Left hindlimb (tissue), 1 donor: ENCODE data around the gene IL18BP.
A peak's percentile ranks its signal among the peaks of the same experiment; 100 is the strongest.

ENCODE experiments used
- DNase-seq: peaks from one replicate; pipeline ENCODE4 v3.0.0-alpha.2; 2018

IL18BP gene

DNA sequence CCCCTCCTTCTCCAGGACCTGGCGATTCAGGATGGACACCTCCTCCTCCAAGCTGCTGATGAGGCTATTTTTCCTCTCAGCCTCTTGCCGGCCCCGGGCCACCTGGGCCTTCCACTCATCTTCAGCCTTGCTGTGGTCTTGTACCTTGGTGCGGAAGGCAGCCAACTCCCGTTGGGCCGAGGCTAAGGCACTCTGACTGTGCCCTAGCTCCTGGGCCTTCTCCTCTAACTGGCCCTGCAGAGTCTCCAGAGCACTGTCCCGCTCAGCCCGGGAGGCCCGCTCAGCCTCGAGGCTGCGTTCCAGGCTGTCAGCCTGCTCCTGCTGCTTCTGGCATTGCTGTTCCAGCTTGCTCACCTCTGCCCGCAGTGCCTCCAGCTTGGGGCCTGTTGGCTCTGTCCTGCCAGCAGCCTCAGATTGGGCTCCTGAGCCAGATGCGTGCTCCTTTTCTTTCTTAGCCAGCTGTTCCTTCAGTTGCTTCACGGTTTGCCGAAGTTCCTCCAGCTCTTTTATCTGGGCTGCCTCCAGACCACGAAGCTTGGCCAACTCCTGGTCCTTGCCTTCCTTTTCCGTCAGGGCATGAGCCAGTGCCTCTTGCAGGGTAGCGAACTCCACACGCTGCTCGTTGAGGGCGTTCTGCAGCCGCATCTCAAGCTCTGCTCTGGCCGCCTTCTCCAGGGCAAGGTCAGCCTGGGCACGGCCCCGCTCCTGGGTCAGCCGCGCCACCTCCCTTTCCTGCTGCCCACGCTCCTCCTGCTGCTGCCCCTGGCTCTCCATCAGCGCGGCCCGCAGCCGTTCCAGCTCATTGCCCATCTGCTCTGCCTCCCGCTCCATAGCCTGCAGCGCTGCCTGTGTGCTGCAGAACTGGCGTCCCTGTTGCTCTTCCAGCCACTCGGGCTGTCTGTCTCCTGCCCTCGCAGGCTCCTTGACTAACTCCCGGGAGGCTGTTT is 15.3 kb downstream of the IL18BP start:
- DNase-seq: no peak

DNA sequence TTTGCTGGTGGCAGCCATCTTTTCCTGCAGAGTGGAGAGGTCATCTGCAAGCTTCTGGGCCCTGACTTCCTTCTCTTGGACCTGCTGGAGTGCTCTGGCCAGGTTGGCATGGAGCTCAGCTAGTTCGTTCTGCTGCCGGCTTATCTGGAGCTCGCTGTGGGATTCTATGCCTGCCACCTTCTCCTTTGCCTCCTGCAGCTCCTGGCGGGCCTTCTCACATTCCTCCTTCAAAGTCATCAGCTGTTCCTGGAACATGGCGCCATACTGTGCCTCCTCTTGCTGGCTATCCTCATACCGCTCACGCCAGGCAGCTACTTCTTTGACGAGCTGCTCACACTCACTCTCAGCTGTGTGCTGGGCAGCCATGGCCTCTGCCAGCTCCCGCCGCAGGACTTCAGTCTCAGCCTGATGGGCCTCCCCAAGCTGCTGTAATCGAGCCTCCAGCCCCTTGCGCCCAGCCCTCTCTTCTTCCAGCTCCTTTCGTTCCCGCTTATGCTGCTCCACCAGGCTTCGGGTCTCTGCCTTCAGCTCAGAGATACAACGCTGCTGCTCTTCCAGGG is 16.1 kb downstream of the IL18BP start:
- DNase-seq: no peak

DNA sequence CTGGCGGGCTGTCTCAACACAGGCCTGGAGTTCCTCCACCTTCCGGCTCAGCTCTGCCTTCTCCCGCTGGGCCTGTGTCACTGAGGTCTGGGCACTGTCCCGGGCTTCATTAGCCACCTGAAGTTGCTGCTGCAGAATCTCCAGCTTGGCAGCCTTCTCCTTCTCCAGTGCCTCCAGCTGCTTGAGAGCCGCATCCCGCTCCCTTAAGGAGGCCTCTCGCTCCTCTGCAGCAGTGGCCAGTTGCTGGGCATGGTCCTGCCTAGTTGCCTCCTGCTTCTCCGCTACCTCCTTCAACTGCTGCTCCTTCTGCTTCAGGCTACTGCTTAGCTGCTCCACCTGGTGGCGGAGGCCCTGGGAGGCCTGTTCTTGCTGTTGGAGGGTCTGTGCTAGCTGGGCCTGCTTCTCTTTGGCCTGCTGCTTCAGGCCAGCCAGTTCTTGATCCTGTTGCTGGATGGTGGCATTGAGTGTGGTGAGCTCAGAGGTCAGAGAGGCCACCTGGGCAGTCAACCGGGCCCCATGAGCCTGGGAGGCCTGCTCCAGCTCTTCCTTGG is 16.9 kb downstream of the IL18BP start:
- DNase-seq: no peak

DNA sequence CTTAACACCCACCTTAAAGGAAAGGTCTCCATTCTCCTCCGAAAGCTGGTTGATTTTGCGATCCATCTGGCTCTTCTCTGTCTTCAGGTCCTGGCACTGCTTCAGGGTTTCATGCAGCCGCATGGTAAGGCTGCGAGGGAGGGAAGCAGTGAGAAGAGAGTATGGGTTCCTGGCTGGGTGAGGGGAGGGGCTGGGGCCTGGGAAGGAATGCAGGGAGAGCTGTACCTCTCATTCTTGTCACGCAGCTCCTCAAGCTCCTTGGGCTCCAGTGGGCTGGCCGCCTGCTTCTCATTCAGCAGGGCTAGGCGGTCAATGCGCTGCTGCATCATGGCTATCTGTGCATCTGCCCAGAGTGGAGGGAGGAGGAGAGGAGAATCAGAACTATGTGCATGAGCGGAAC is 19.5 kb downstream of the IL18BP start:
- no peak for DNase-seq

DNA sequence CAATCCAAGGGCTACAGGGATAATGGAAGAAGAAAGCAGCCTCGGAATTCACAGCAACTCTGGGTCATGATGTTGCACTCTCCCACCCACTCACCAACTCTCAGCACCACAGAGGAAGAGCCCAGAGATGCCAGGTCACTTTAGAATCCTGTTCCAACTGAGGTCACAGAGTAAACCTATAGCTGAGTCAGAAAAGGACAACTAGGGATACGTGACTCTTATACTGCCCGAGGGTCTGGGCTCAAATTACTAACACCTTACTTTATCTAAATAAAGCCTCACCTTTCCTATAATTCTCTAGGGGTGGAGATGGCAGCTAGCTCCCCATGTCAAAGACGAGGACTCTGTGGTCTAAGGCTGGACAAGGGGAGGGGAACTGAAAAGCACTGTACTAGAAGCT is 24.6 kb downstream of the IL18BP start:
- no peak for DNase-seq

DNA sequence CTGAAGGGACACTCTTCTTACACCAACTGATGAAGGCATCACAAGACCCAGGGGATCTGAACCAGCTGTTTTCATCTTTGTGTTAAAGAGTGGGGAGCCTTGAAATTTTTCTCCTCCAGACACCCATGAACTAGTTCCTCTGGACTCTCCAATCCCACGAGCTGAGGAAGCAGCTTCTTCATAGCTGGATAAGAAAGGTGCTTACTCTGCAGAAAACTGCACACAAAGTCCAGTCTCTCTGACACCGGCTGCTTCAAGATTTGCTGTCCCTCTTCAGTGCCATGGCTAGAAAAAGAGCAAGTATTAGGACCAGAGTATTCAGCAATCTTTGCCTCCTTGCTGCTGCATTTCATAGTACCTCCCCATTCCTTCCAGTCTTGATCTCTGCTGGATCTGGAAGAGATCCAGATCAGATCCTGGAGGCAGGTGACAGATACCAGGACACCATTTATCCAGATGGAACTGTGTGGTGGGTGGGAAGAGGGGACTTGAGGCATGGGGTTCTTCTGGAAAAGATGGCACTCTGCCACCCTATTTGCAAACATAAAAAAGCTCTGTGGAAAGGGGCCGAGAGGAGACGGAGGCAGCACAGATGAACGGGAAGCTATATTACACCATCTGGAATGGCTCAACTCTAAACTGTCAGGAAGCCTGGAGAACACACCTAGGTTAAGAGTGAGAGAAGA is 25.5 kb downstream of the IL18BP start:
- DNase-seq: no peak

DNA sequence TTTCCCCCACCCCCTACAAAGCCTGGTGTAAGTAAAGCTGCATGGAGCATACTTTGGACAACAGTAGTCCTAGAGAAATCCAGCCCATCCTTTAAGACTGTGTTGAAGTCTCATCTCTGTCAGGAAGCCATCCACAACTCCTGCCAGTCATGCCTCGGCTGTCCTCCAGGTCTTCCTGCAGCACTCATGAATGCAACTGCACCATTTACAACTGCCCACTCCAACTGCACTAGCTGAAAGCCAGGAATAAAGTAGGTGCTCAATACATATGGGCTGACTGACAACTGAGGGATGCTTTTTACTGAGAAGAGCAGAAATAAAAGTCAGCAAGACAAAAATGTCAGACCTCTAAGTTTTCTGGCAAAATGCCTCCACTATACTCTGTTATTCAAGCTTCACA is 27.4 kb downstream of the IL18BP start:
- DNase-seq: no peak

DNA sequence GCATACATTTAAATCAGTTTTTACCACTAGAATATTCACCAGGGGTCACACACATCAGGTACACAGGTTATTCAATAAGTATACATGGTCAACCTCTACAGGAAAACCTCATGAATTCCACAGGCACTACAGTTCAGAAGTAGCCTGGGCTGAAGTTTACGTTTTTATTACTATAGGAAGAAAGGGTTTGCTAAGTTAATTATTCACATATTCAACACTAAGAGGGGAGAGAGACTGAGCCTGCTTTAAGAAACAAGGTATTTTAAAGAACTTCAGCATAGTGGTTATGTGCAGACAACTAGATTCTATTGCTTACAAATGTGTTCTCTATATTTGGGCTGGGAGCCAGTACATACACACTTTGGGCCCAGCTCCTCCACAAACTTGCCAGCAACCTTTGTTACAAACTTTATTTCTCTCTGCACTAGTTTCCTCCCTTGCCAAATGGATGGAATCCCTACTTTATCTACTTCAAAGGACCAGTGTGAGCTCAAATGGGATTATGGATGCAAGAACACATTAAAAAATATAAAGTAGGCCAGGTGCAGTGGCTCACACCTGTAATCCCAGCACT is 31.9 kb downstream of the IL18BP start:
- no peak for DNase-seq

DNA sequence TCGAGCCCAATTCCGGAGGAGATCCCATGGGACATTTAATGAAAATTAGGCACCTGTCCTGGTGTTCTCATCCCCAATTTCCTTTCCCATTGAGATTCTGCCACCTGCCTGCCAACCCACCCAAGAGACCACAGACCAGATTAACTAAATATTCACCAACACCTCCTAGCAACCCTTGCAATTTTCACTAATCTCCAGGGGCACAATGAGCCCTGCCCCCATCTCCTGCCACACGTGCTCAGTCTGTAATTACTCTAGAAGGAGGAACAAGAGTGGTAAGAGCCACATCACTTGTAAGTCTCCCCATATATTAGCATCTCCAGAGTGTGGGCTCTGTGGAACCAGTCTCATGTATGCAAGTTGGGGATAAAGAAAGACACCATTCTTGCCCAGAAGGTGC is 38.0 kb downstream of the IL18BP start:
- DNase-seq: no peak

DNA sequence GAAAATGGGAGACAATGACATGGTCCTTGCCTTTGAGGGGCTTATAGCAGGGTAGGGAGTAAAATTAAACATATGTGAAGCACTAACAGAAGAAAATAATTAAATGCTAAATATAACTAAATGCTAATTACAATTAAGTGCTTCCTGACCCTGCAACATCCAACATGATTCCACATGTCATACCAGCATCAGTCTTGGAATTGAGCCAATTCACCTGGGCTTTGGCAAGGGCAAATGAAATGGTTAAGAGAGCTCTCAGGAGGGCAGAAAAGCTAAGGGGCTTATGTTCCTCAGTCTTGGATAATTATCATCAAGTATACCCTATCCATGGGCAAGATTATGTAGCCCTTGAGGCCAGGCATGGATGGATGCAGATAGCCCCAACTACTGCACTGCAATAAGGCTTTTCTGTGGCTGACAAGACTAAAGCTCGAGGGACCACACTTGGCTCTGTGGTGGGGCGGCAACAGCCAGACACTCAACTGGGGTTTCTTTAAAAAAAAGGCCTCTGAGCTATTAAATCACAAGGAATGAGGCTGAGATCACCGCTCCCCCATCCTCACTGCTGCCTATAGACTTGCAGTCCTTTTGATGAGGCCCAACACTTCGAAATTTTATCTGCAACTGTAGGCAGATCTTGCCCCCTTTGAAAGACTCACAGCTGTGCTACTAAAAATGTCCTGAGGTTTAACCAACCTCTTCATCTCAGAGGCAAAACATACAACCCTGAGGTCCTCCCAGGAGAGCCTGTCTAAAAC is 39.0 kb downstream of the IL18BP start:
- peak; percentile 50 for DNase-seq

DNA sequence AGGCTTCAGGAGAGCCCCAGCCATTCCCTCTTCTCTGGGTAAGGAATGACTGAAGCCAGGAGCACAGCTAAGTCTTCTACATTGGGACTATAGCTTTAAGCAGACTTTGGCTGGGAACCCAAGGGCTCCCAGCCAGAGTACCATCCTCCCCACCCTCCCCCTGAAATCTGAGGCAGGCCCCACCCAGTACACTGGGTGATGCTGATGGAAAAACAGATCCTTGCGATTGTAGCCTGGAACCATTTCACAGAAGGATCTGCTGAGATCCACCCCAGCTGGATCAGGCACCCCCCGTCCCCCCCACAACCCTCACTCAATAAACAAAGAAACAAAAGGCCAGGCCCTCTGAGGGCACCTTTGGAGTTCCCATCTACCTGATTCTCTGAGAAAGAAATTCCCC is 39.8 kb downstream of the IL18BP start:
- peak; percentile 87 for DNase-seq

DNA sequence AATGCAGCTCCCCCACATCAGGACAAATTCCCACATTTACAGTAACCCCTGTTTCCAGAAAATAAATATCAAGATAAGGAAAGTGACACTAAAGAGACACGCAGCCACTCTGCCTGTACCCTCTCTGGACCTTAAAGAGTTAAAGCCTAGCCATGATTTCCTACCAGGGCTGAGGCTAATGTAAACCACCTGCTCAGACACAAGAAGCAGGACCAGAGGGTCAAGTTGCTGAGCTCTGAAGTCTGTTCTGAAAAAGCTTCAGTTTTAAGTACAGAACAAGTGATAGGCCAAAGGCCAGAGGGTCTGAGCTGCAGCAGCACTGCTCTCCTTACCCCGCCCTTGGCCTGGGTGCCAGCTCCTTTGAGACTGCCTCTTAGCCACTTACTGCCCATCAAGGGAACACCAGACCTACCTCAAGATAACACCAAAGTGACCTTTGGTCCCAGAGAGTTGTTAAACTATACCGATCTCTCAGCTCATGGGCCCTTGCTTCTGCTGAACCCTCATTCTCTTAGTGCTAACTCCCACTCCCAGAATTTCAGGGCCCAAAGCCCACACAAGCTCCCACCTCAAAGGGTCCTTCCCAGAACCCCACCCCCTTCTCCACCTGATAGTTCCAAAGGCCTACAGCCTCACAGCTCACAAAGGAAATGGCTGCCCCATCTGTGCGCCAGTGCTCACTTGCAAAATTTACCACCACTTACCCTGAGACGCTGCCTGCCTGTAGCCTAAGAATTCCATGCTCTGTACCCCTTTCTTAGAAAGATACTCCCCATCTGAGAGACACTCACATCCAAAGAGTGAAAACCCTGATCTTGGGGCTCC is 40.5 kb downstream of the IL18BP start:
- DNase-seq: no peak

DNA sequence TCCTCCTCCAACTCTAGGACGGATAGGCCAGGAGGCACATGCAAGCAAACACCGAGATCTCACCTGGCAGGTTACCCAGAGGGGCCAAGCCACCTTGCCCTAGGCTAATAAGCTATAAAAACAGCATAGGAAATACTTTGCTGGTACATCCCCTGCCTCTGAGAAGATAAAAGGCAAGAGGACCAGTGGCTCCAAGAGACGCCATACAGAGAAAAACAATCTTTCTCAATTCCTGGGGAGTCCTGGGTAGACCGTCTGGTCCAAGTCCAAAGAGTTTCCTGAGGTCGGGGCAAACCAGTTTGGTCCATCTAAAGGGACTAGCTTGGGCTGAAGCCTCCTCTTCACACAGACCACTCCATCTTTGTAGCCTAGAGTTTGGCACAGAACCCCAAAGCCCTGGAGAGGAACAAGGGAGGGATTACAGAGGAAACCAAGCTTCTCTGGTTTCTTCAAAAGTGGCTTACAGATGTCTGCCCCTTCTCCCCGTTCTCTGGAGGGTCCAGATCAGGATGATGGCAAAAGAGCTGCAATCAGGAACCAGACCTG is 41.2 kb downstream of the IL18BP start:
- no peak for DNase-seq

DNA sequence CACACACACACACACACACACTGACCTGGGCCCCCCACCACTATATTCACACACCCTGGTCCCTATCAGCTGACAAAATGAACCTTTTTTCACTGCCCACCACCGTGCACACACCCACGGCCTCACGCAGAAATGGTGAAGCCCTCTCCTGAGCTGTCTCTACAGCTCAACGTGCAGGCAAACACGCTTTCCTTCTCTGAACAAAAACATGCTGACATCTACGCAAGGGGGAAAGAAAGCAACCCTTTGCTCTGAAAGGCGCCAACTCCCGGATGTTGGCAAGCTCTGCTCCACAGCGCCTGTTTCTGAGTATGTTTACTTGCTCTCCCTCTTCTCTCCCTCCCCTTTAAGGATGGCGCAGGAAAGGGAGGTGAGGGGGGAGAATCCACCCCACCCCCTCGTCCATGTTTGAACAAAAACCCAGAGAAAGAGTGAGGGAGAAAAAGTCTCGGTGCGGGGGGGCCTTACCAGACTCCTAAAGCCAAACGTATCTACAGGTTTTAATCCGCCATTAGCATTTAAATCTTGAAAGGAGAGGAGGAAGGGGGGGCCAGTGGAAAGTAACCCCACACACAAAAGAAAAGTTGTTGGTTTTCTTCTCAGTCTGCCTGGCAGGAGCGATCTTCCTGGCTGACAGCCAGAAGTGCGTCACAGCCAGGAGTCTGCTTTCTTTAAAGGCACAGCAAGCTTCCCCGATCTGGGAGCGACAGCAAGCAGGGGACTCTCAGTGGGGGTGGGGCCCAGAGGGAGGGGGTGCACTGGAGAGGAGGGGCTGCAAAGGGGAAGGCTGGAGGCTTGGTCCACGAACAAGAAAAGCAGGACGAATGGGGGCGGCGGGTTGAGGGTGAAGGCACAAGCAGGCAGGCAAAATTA is 42.0 kb downstream of the IL18BP start:
- peak; percentile 97 for DNase-seq

DNA sequence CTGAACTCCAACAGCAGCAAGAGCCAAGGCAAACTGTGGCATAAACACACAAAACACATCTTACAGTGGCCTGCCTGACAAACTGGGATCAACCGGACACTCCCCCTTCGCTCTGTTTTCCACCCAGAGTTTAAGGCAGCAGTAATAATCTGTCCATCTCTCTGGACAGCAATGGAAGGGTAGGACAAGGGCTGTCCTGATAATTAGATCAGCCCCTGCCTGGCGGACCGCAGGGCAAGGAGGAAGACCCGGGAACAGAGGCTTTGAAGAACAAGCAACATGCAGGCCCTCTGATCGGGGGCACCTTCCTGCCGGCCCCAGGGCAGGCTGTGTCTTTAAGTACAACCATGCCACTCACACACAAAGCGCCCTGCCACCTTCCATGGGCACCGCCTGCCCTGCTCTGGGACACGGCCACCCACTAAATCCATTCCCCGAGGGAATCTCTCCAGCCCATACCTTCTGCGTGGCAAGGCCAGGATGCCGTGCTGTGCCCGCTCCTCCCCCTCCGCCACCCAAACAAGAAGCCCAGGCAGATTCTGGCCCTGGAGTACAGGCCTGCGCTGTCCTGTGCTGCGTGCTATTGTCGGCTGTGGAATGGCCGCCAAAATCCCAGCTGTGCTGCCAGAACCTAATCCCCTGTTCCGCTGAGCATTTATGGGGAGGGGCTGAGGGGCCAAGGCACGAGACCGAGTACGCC is 42.8 kb downstream of the IL18BP start:
- DNase-seq: peak; percentile 92

DNA sequence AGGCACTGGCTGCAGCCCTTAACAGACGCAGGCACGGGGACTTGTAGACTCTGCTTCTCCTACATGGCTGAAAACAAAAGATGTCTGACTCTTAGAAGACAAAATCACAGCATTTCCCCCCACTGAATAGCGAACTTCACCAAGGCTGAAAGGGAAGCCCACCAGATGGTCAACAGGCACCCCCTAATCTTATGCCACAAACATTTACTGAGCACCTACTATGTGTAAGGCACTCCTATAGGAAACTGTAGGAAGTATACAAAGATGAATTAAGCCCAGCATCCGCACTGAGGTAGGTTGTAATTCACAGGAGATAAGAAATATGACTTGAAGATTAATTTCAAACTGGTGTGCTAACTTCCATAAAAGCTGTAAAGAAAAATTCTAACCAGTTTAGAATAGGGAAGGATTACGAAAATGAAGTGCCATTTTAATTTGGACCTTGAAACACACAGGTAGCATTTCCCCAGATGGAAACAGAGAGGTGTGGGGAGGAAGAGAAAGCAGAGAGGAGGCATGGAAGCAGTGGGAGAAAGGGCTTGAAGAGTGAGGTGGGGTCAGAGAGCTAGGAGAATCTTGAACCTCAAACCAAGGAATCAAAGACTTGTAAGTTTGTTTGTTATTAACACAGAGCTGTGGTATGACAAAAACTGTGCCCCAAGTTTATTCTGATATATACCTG is 43.5 kb downstream of the IL18BP start:
- DNase-seq: no peak

DNA sequence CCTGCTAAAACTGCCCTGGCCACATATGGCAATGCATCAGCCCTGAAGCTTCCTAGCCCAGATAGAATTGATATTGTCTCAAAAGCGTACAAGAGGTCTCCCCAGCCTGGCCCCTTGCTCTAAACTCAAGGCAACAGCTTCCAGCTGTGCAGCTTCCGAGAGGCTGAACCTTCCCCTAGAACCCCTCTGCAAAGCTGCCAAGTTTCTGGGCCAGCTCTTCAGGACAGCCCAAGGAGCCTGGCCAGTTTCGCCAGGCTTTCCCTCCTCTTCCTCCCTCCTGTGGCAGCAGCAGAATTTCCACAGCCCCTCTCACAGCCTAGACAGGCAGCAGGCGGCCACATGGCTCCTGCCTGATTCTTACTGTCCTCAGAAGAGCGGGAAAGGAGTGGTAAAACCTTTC is 47.1 kb downstream of the IL18BP start:
- DNase-seq: peak; percentile 65

DNA sequence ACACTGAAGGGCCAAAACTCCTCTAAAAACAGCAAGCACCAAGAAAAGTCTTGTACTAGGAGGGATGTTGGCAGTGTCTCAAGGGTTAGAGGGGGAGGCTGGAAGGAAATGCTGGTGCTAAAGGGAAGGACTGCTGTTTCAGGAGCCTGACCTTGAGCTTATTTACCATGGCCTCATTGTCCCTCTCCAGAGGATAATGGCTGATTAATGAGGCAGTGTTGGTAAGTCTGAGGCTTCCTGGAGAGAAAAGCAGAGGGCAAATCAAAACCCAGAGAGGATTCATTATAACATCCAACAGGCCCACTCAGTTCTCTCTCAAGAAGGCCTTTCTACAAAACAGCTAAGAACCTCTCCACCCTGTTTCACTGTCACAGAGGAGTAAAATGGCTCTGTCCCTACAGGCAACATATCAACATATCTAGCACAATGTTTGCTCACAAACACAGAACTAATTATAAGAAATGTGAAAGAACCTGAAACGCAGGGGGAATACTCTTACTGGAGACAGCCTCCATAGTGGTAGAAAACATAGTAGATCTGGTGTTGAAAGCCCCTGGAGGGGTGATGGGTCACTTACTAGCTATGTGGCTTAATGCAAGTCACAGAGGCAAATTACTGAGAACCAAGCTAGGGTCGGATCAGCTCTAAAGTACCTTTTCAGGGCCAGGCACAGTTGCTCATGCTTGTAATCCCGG is 50.2 kb downstream of the IL18BP start:
- DNase-seq: no peak
